COR-L47 (cell line): Measurements from ENCODE around the gene ING1.
"Not testable (repeated sequence)": the region's sequence is repeated elsewhere in the genome, so short reads cannot be mapped to it uniquely, and the experiment has no call there.

ENCODE experiments used
- DNase-seq: peaks from one replicate; lab custom pipeline; 2025; lab: John Stamatoyannopoulos, UW

Gene ING1

DNA sequence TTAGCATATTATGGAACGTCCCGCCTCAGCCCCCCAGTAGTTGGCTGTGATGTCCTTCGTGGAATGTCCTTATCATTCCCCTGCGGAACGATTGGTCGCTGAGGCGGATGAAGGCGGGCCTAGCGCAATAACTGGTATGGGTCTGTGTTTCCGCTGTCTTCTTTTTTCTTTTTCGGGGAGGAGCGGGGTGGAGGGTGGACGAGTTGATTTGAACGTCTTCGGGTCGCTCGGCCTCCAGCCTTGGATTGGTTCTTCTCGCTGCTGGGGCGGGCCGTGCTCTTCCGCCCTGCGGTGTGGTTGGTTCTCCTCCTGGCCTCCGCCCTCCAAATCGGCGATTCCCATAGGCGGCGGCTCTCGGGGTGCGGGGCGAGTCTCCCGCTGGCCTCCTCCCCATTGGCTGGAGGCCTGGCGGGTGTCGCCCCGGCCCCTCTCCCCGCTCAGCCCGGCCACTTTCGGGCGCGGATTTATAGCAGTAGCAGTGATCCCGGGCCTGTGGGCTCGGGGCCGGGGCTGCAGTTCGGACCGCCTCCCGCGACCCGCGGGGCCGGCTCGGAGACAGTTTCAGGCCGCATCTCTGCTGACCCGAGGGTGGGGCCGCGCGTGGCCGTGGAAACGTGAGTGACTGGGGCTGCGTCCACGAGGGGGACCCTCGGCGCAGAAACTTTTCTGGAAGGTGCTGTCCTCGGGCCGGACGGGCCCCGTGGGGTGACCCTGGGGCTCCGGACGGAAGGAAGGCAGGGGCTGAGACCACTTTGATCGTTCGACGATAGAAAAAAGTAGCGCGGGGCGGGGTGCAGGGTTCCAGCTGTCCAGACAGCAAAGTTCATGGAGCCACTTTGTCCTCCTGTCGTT is 2.1 kb downstream of the ING1 start:
- DNase-seq, result peak; percentile 100

GRCh38 chr13:110716247-110716515 is 2.7 kb downstream of the ING1 start:
- no peak for DNase-seq

DNA sequence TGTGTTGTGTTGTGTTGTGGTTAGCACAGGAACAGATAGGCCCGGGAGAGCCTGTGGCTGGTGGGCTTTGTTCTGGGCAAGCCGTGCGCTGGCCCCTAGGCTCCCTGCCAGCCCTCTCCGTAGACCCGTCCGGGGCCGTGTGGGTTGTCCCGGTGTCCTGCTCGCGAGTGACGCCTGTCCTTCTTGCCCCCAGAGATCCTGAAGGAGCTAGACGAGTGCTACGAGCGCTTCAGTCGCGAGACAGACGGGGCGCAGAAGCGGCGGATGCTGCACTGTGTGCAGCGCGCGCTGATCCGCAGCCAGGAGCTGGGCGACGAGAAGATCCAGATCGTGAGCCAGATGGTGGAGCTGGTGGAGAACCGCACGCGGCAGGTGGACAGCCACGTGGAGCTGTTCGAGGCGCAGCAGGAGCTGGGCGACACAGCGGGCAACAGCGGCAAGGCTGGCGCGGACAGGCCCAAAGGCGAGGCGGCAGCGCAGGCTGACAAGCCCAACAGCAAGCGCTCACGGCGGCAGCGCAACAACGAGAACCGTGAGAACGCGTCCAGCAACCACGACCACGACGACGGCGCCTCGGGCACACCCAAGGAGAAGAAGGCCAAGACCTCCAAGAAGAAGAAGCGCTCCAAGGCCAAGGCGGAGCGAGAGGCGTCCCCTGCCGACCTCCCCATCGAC is 5.7 kb downstream of the ING1 start:
- DNase-seq, result no peak

- DNase-seq, result no peak
Measured at GRCh38 chr13:110722971-110723370, 9.5 kb downstream of the ING1 start.

DNA sequence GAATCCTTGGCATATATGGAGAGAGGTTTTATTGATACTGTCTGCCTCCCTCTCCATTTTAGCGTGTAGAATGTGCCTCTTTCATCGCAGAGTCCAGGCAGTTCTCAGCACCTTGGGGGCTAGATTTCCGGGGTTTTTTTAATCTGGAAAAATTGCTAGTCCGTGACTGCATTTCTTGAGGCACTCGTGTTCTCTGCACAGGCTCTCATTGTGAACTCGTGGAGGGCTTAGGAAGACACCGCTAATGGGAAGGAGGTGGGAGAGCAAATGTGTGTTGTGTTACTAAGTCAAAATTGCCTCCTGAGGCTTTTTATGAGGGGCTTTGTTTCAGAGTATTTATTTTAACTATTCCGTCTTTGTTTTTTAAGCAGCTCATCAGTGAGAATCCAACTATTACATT is 10.1 kb downstream of the ING1 start:
- no peak for DNase-seq

DNA sequence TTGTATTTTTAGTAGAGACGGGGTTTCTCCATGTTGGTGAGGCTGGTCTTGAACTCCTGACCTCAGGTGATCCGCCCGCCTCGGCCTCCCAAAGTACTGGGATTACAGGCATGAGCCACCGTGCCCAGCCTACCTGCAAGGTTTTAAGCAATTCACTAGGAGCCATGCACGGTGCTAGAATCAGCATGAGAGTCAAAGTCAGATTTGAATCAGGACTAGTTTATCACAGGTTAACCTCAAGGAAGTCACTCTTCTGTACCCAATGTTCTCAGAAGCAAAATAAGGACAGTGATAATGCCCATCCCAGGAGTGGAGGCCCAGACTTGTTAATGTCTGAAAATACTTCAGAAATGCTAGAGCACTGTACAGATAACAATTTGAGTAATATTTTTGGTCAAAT is 12.7 kb downstream of the ING1 start:
- not testable (repeated sequence) for DNase-seq

GRCh38 chr13:110726726-110727125 is 13.2 kb downstream of the ING1 start:
- no peak for DNase-seq

- DNase-seq, result no peak
Measured at GRCh38 chr13:110731072-110731471, 17.6 kb downstream of the ING1 start.

GRCh38 chr13:110734561-110734960 is 21.1 kb downstream of the ING1 start:
- no peak for DNase-seq

GRCh38 chr13:110737555-110737954 is 24.1 kb downstream of the ING1 start:
- DNase-seq, result no peak

DNA sequence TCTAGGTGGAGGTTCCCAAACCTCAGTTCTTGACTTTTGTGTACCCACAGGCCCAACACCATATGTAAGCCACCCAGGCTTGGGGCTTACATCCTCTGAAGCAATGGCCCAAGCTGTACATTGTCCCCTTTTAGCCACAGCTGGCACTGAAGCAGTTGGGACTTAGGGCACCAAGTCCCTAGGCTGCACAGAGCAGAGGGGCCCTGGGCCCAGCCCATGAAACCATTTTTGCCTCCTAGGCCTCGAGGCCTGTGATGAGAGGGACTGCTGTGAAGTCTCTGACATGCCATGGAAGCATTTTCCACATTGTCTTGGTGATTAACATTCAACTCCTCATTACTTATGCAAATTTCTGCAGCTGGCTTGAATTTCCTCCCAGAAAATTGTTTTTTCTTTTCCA is 30.2 kb downstream of the ING1 start:
- no peak for DNase-seq

DNA sequence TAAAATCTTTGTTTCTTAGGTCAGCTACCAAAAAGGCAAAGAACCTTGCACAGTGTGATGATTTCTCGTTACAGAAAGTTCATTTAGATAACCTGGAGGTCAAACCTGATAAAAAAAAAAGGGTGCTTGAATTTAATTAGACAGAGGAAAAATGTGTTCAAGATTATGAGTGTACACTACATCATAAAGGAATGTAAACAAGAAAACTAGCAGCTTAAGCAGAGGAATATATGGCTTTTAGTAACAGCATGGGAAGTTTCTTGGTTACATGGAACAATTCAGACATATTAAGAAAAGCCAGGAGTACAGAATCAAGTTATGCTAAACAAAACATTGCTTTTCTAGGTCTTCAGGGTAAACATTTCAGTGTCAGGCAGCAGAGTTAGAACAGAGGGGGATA is 32.9 kb downstream of the ING1 start:
- DNase-seq, result no peak

DNA sequence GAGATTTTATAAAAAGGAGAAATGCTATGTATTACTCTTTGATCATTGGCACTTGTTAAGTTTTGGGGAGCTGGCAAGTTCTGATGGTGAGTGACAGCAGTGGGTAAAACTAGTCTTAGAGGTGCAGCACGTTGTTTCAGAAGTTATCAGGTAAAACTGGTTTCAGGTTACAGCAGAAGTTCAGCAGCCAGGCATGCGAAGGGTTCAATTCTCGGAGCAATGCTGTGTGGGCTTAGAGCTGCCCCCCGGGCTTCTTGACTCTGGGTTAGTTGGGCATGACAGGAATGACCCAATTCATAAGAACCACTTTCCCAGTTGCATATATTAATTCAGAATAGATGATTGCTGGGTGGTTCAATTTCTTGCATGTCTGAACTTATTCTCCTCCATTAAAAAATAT is 34.8 kb downstream of the ING1 start:
- no peak for DNase-seq

DNA sequence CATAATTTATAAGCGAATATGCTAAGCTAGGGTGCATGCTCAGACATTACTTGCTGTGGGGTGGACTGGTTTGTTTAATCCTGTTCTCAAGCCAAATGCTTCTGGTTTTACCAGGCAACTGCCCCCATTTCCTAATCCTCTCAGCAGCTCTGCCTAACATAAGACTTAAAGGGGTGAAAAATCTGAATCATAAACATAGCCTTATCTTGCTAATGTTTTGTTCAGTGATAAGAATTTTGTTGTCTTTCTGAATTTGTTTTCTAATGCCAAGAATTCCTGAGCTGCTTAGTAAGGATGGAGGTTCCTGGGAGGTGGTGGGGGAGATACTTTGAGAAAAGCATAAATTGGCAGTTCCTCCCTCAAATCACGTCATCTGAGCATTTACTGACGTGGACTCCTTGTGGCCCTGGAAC is 42.7 kb downstream of the ING1 start:
- DNase-seq, result no peak

GRCh38 chr13:110757296-110757695 is 43.8 kb downstream of the ING1 start:
- DNase-seq, result no peak

GRCh38 chr13:110758195-110758805 is 44.8 kb downstream of the ING1 start:
- DNase-seq, result no peak

DNA sequence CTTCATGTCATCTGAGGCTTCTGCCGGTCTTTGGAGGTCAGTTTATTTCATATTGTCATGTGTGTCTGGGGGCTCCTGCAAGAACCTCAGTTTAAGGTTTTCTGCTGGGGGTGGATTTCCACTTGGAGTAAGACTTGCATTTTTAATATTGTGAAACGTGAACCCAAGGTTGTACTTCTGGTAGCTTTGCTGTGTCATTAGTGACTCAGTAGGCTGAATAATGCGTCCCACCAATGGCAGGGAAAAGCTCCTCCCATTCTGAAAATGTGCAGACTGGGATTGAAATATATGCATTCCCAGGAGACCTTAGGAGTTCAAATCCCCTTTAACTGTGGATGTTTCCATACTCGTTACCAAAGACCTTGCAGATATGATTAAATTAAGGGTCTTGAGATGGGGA is 46.2 kb downstream of the ING1 start:
- DNase-seq, result no peak

- no peak for DNase-seq
Measured at GRCh38 chr13:110760611-110761010, 47.1 kb downstream of the ING1 start.

DNA sequence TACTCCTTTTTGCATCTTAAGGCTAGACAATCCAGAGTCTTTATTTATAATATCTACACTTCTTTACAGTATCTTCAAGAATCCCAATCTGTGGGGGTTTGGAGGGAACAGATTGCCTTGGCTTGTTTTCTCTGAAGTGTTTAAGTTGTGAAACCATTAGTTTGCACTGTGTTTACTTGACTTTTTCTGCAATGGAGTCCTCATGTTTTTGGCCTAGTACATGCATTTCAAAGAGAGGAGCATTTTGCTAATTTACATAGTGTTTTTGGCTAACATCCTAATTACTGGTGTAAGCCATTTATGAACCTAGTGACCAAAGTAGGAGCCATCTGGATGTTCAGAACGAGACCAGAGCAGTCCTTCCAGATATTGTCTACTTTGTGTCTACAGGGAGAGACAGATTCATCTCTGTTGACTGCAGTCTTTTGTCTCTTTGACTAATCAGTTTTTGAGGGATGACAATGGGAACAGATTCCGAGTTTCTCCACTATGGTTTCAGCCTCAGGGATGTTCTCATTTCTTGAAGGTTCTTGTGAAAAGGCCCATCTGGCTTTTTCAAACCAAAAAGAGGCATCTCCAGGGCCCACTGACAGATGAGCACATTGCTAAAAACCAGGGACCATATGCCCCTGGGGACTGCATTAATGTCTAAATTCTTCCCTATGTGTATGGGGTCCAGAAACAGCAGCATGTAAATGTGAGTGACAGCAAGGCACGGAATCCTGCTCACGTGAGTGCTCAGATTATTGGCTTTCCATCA is 53.4 kb downstream of the ING1 start:
- DNase-seq, result no peak

GRCh38 chr13:110767476-110767875 is 54.0 kb downstream of the ING1 start:
- DNase-seq, result no peak

DNA sequence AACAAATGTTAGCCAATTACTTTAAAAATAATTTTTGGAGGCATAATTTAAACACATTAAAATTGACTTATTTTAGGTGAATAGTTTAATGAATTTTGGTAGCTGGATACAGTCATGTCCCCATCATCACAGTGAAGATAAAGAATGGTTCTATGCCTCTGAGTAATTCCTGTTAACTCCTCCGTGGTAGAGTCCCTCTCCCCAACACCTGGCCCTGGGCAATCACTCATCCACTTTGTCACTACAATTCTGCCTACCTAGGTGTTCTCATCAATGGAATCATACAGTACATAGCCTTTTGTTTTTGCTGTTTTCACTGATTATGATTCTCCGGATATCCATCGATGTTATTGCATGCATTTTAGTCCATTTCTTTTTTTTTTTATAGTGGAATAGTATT is 55.6 kb downstream of the ING1 start:
- no peak for DNase-seq

DNA sequence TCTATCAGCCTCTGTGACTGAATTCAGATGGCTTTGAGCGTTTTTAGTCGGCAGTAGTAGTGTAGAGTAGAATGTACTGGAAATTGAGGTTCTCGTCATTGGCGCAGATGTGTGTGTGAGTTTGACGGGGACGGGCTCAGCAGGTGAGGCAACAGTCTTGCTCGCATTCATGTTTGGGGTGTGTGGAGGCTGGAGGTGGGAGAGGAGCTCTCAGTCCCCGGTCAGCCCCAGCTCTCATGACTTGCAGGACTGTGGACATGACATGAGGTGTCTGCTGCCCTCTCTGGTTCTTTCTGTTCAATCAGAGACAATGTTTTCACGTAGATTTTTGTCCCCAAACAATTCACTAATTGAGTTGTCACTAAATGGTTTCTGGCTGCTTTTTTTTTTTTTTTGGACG is 57.2 kb downstream of the ING1 start:
- DNase-seq, result no peak

- DNase-seq, result no peak
Measured at GRCh38 chr13:110771194-110771593, 57.7 kb downstream of the ING1 start.
